Measurements from ENCODE around the gene HEBP1. TPM values are rescaled to one million over a fixed set of nuclear protein-coding genes. Genes with fewer than 3 reads are reported as not detected.
A peak's percentile ranks its signal among the peaks of the same experiment; 100 is the strongest.

The HEBP1 gene
- total RNA-seq, 1 experiment from 2014 or later: 9.1 TPM

- Histone ChIP-seq H3K9me3 (replicated peaks) (no peaks in the 10 kb centered on the region), H3K36me3 (0 out of 2 replicates have a peak, but pooled peaks cover 2% of the 10 kb centered on the region), H3K4me1 (no peaks in the 10 kb centered on the region), H3K4me3 (no peak overlapping the region), H3K27ac (no peak overlapping the region), H3K27me3 (no peaks in the 10 kb centered on the region)
- DNase-seq: no peak
These were observed 12.6 kb downstream of the HEBP1 start for GRCh38 chr12:12987421-12987820.

GRCh38 chr12:12986775-12987331, 13.2 kb downstream of the HEBP1 start:
- Histone ChIP-seq H3K27me3 (no peaks in the 10 kb centered on the region), H3K36me3 (0 out of 2 replicates have a peak, but pooled peaks cover 2% of the 10 kb centered on the region)

GRCh38 chr12:12985817-12986408, 14.2 kb downstream of the HEBP1 start:
- no peak overlapping the region for H3K4me3 ChIP-seq
- no peaks in the 10 kb centered on the region for H3K9me3 ChIP-seq (replicated peaks)
- no peak overlapping the region for H3K27ac ChIP-seq
- DNase-seq: peak; percentile 30 to 61
- no peaks in the 10 kb centered on the region for H3K4me1 ChIP-seq
- 0 out of 2 replicates have a peak, but pooled peaks cover 2% of the 10 kb centered on the region for H3K36me3 ChIP-seq
- no peaks in the 10 kb centered on the region for H3K27me3 ChIP-seq

More at GRCh38 chr12:12986775-12987331, 13.2 kb downstream of the HEBP1 start:
- no peaks in the 10 kb centered on the region for H3K9me3 ChIP-seq (replicated peaks)
- no peaks in the 10 kb centered on the region for H3K4me1 ChIP-seq
- DNase-seq: no peak
- no peak overlapping the region for H3K4me3 ChIP-seq
- H3K27ac ChIP-seq: no peak overlapping the region

GRCh38 chr12:12984149-12984548, 15.9 kb downstream of the HEBP1 start:
- Histone ChIP-seq H3K9me3 (replicated peaks) (no peaks in the 10 kb centered on the region), H3K27me3 (no peaks in the 10 kb centered on the region), H3K27ac (no peak overlapping the region), H3K36me3 (0 out of 2 replicates have a peak, but pooled peaks cover 2% of the 10 kb centered on the region), H3K4me3 (no peak overlapping the region), H3K4me1 (no peaks in the 10 kb centered on the region)
- DNase-seq: no peak

GRCh38 chr12:12983420-12984035, 16.5 kb downstream of the HEBP1 start:
- Histone ChIP-seq H3K4me1 (no peaks in the 10 kb centered on the region), H3K27ac (no peak overlapping the region), H3K9me3 (replicated peaks) (no peaks in the 10 kb centered on the region), H3K4me3 (no peak overlapping the region), H3K27me3 (no peaks in the 10 kb centered on the region), H3K36me3 (0 out of 2 replicates have a peak, but pooled peaks cover 2% of the 10 kb centered on the region)
- DNase-seq: peak; percentile 14 to 67

- H3K4me1 ChIP-seq: no peaks in the 10 kb centered on the region
- H3K4me3 ChIP-seq: no peak overlapping the region
- no peaks in the 10 kb centered on the region for H3K27me3 ChIP-seq
- H3K9me3 ChIP-seq (replicated peaks): no peaks in the 10 kb centered on the region
- no peak overlapping the region for H3K27ac ChIP-seq
- no peaks in the 10 kb centered on the region for H3K36me3 ChIP-seq
- DNase-seq: no peak
These were observed 17.7 kb downstream of the HEBP1 start for GRCh38 chr12:12982331-12982730.

- H3K4me3 ChIP-seq: no peak overlapping the region
- no peak for DNase-seq
- no peaks in the 10 kb centered on the region for H3K27me3 ChIP-seq
- H3K9me3 ChIP-seq (replicated peaks): no peaks in the 10 kb centered on the region
- no peaks in the 10 kb centered on the region for H3K4me1 ChIP-seq
- H3K27ac ChIP-seq: no peak overlapping the region
- H3K36me3 ChIP-seq: peaks cover 4% of the 10 kb centered on the region; the same call in 1 of the 2 replicates
These were observed 20.3 kb downstream of the HEBP1 start for GRCh38 chr12:12979731-12980259.

- no peaks in the 10 kb centered on the region for H3K9me3 ChIP-seq (replicated peaks)
- H3K4me3 ChIP-seq: no peak overlapping the region
- no peaks in the 10 kb centered on the region for H3K4me1 ChIP-seq
- no peak overlapping the region for H3K27ac ChIP-seq
- H3K27me3 ChIP-seq: no peaks in the 10 kb centered on the region
- DNase-seq: no peak
- H3K36me3 ChIP-seq: peaks cover 8% of the 10 kb centered on the region; the same call in 1 of the 2 replicates
These were observed 20.9 kb downstream of the HEBP1 start for GRCh38 chr12:12979126-12979525.

- no peak for DNase-seq
- H3K9me3 ChIP-seq (replicated peaks): no peaks in the 10 kb centered on the region
- H3K27ac ChIP-seq: no peak overlapping the region
These were observed 22.8 kb downstream of the HEBP1 start for GRCh38 chr12:12977231-12977630.

GRCh38 chr12:12976366-12976765, 23.7 kb downstream of the HEBP1 start:
- no peaks in the 10 kb centered on the region for H3K4me1 ChIP-seq

More at GRCh38 chr12:12977231-12977630, 22.8 kb downstream of the HEBP1 start:
- Histone ChIP-seq H3K4me1 (no peaks in the 10 kb centered on the region), H3K4me3 (no peak overlapping the region), H3K27me3 (no peaks in the 10 kb centered on the region), H3K36me3 (peaks cover 8% of the 10 kb centered on the region)

GRCh38 chr12:12975322-12976077, 24.6 kb downstream of the HEBP1 start:
- peak; percentile 17 to 43 for DNase-seq
- H3K4me1 ChIP-seq: no peaks in the 10 kb centered on the region

More at GRCh38 chr12:12976366-12976765, 23.7 kb downstream of the HEBP1 start:
- Histone ChIP-seq H3K9me3 (replicated peaks) (no peaks in the 10 kb centered on the region), H3K4me3 (no peak overlapping the region), H3K27me3 (no peaks in the 10 kb centered on the region), H3K27ac (no peak overlapping the region), H3K36me3 (peaks cover 11% of the 10 kb centered on the region)
- DNase-seq: no peak

GRCh38 chr12:12974211-12974610, 25.9 kb downstream of the HEBP1 start:
- H3K9me3 ChIP-seq (replicated peaks): no peaks in the 10 kb centered on the region
- H3K27me3 ChIP-seq: no peaks in the 10 kb centered on the region
- H3K27ac ChIP-seq: no peak overlapping the region
- peak; percentile 7 to 24 for DNase-seq
- H3K4me1 ChIP-seq: no peaks in the 10 kb centered on the region
- H3K4me3 ChIP-seq: no peak overlapping the region
- peaks cover 12% of the 10 kb centered on the region for H3K36me3 ChIP-seq

More at GRCh38 chr12:12975322-12976077, 24.6 kb downstream of the HEBP1 start:
- no peaks in the 10 kb centered on the region for H3K9me3 ChIP-seq (replicated peaks)
- H3K4me3 ChIP-seq: no peak overlapping the region
- H3K27ac ChIP-seq: no peak overlapping the region
- H3K36me3 ChIP-seq: peaks cover 12% of the 10 kb centered on the region
- H3K27me3 ChIP-seq: no peaks in the 10 kb centered on the region

GRCh38 chr12:12973019-12973418, 27.0 kb downstream of the HEBP1 start:
- Histone ChIP-seq H3K27ac (no peak overlapping the region), H3K9me3 (replicated peaks) (no peaks in the 10 kb centered on the region), H3K36me3 (peaks cover 12% of the 10 kb centered on the region), H3K4me3 (no peak overlapping the region), H3K4me1 (no peaks in the 10 kb centered on the region), H3K27me3 (no peaks in the 10 kb centered on the region)
- DNase-seq: no peak

GRCh38 chr12:12965836-12966235, 34.2 kb downstream of the HEBP1 start:
- Histone ChIP-seq H3K27me3 (no peaks in the 10 kb centered on the region), H3K4me1 (no peaks in the 10 kb centered on the region), H3K27ac (no peak overlapping the region), H3K36me3 (no peaks in the 10 kb centered on the region), H3K4me3 (no peak overlapping the region), H3K9me3 (replicated peaks) (no peaks in the 10 kb centered on the region)
- no peak for DNase-seq
